Pancreas (tissue), 10 donors: ENCODE data around the gene KAT6B. TPM values are rescaled to one million over a fixed set of nuclear protein-coding genes. Genes with fewer than 3 reads are reported as not detected.
A peak's percentile ranks its signal among the peaks of the same experiment; 100 is the strongest.

Source experiments
- ATAC-seq, 4 donors: fragments of 200-7000 bp; cut with Tn5 transposase; one replicate each; pipeline versions ENCODE4 v1.8.0 to v1.9.1; 2020; ENCODE audit warnings: mild to moderate bottlenecking in 4 of 4, moderate library complexity in 4 of 4
- DNase-seq, 6 donors: peaks; one replicate each; pipeline ENCODE4 v3.0.0-alpha.2; 2020
- FAIRE-seq: peaks from 2 replicates; lab custom pipeline; 2012; peaks lifted over from hg19 to GRCh38; lab: Jason Lieb, UNC
- H3K27ac ChIP-seq, 4 donors: fragments of 200-600 bp; sonication (generic); 1 replicate in 3 of 4; 2 replicates in 1 of 4; pipeline versions ENCODE4 v1.5.0 to v1.8.0; 2020
- H3K27me3 ChIP-seq, 4 donors: fragments of 200-600 bp; one replicate each; pipeline ENCODE4 v1.8.0; 2021
- H3K36me3 ChIP-seq, 3 donors: fragments of 200-600 bp; sonication (generic) in 1 of 3; one replicate each; pipeline versions ENCODE4 v1.5.0 to v1.8.0; 2020 to 2021
- H3K4me1 ChIP-seq, 3 donors: fragments of 200-600 bp; one replicate each; pipeline ENCODE4 v1.8.0; 2021
- H3K4me3 ChIP-seq, 4 donors: fragments of 200-600 bp; sonication (generic) in 2 of 4; one replicate each; pipeline versions ENCODE4 v1.5.0 to v1.8.0; 2020 to 2021
- H3K9me3 ChIP-seq, 4 donors: fragments of 200-600 bp; one replicate each; pipeline ENCODE4 v1.8.0; 2021
- WGBS, 2 donors: extraction: QIAGEN DNeasy Blood & Tissue Kit; methylation state at CpG; one replicate each; pipeline ENCODE4 v1.1.7; 2013; 5-methylcytosine and 5-hydroxymethylcytosine counted together
- intact Hi-C, 3 donors: fragments of 100-400 bp; cut with DNase I; formaldehyde crosslinking; loops; one replicate each; pipeline versions ENCODE4 v1.11.1 to v1.14.2; 2022
- polyA plus RNA-seq, 2 donors: library from polyadenylated mRNA; stranded (reverse); fragments of 200-250 nt; gene quantifications; one replicate each; pipeline ENCODE4 v1.2.3, GENCODE V29; 2013
- total RNA-seq, 6 donors: library from RNA; stranded (reverse); fragmentation: NEBNext Ultra II Directional in 4 of 6; extraction: Animal tissue kit (Norgen Biotek cat#: 25700) in 4 of 6; gene quantifications; one replicate each; pipeline versions ENCODE4 v1.2.1 to v1.2.4, GENCODE V29; 2021 to 2023
- TF ChIP-seq, protein P1 (sequence below), 4 donors: fragments of 200-600 bp; sonication (generic) in 3 of 4; IDR thresholded peaks; one replicate each; pipeline versions ENCODE4 v1.5.0 to v1.8.0; 2021; ENCODE audit warnings: antibody characterized with exemption in 4 of 4
- donor health status: healthy with polysubstance abuse.
- donor health status: DM: no; HTN: no; CAD: no; lungs with moderate emphysema.
- donor health status: DM: no; HTN: no; CAD: no.
- donor health status: control.
- donor health status: control.
- donor health status: Bipolar disorder and iron deficiency.
- donor health status: DM: yes; HTN: yes; CAD: no.
- donor health status: DM: no; HTN: no; CAD: no.
- donor health status: DM: no; HTN: no; CAD: no.
- donor health status: DM: yes; HTN: yes; CAD: no.

The KAT6B gene
- total and polyA plus RNA-seq, 8 donors = 7.6 to 28.6 (median 18.1) TPM

DNA sequence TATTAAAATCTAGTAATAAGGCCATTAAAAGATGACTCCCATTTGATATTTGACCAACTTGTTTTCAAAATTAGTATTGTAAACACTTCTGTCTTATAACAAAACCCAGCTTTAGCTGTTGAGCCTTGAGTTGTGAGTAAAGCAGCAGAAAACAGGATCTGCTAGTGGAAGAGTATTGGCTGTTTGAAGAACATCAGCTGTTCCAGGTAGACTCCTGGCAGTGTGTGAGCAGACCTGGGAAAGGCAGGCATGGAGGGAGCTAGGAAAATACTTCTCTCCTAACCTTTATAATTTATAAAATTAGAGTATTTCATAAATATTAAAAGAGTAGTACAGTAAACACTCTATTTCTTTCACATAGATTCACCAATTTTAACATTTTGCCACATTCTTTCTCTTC, 29.0 kb downstream of the KAT6B start:
- FAIRE-seq (no peak), ATAC-seq (peak in 3 of 4 donors; percentile 40 to 50 (median 50)), DNase-seq (no peak)
- H3K4me3 ChIP-seq = no peak overlapping the region
- TF ChIP-seq, protein P1, sequence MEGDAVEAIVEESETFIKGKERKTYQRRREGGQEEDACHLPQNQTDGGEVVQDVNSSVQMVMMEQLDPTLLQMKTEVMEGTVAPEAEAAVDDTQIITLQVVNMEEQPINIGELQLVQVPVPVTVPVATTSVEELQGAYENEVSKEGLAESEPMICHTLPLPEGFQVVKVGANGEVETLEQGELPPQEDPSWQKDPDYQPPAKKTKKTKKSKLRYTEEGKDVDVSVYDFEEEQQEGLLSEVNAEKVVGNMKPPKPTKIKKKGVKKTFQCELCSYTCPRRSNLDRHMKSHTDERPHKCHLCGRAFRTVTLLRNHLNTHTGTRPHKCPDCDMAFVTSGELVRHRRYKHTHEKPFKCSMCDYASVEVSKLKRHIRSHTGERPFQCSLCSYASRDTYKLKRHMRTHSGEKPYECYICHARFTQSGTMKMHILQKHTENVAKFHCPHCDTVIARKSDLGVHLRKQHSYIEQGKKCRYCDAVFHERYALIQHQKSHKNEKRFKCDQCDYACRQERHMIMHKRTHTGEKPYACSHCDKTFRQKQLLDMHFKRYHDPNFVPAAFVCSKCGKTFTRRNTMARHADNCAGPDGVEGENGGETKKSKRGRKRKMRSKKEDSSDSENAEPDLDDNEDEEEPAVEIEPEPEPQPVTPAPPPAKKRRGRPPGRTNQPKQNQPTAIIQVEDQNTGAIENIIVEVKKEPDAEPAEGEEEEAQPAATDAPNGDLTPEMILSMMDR (IDR thresholded peaks at IDR 0.05) = no peak
- peak overlapping the region in 2 of 4 donors; percentile 11 to 53 for H3K27ac ChIP-seq
- intact Hi-C loops = no loop called here
- no peaks in the 10 kb centered on the region for H3K27me3 ChIP-seq
- no peaks in the 10 kb centered on the region for H3K9me3 ChIP-seq
- H3K36me3 ChIP-seq = no peaks in the 10 kb centered on the region
- H3K4me1 ChIP-seq = peaks cover 34 to 45% (median 38%) of the 10 kb centered on the region in 3 donors

DNA sequence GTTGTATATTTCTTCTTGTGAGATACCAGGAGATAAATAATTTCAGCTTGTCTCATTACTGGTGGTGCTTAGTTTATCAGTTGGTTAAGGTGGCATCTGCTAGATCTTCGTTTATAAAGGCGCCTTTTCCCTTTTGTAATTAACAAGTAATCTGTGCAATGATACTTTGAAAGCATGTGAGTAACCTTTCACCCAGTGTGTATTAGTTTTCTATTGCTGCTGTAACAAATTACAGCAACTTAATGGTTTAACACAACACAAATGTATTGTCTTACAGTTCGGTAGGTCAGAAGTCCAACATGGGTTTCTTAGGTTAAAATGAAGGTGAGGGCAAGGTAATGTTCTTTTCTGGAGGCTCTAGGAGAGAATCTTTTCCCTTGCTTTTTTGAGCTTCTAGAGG, 30.5 kb downstream of the KAT6B start:
- FAIRE-seq = no peak
- H3K27me3 ChIP-seq = no peaks in the 10 kb centered on the region
- intact Hi-C loops = no loop called here

DNA sequence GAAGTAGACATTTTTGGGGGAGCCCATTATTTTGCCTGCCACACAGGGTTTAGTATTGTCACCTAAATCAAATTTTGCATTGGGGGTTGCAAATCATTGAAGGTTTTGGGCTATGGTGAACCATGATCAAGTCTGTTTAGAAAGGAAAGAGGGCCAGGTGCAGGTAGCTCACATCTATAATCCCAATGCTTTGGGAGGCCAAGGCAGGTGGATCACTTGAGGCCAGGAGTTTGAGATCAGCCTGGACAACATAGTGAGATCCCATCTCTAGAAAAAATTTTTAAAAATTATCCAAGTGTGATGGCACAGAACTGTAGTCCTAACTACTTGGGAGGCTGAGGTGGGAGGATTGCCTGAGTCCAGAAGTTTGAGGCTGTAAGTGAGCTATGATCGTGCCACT, 31.2 kb downstream of the KAT6B start:
- Histone ChIP-seq H3K4me3 (no peak overlapping the region), H3K27me3 (no peaks in the 10 kb centered on the region), H3K9me3 (no peaks in the 10 kb centered on the region), H3K36me3 (no peaks in the 10 kb centered on the region), H3K4me1 (peaks cover 15 to 33% (median 25%) of the 10 kb centered on the region in 3 donors), H3K27ac (no peak overlapping the region)
- 100% methylated on average over 1 of the region's 1 CpG for WGBS, 2 donors
- intact Hi-C loops = no loop called here
- no peak for DNase-seq
- no peak for FAIRE-seq
- ATAC-seq = no peak
- TF ChIP-seq, protein P1 (IDR thresholded peaks at IDR 0.05) = no peak

More for the DNA sequence above, 30.5 kb downstream of the KAT6B start:
- Histone ChIP-seq H3K9me3 (no peaks in the 10 kb centered on the region), H3K36me3 (no peaks in the 10 kb centered on the region), H3K4me3 (no peak overlapping the region), H3K27ac (no peak overlapping the region), H3K4me1 (peaks cover 21 to 39% (median 31%) of the 10 kb centered on the region in 3 donors)
- TF ChIP-seq, protein P1 (IDR thresholded peaks at IDR 0.05) = no peak
- 91 to 94% methylated on average over 3 of the region's 3 CpGs for WGBS, 2 donors
- no peak for DNase-seq
- ATAC-seq = no peak

DNA sequence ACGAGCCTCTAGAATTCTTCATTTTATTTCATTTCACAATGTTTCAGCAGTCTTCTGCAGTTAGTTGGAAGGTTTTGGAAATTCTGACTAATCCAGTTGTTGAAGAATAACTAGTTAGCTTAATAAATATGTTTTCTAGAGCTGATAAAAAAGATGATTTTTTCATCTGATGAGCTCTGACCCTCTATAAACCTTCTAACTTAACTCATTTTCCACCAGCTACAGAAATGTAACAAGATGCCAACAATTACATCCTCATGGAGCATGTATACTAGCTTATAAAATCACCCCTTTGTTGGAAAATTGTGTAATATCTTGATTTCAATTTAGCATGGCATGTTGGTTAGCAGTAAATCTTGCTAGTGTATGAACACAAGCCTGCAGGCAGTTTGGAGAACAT, 33.1 kb downstream of the KAT6B start:
- intact Hi-C loops = no loop called here
- ATAC-seq (no peak), DNase-seq (no peak), FAIRE-seq (peak; percentile 32)
- H3K9me3 ChIP-seq = no peaks in the 10 kb centered on the region
- H3K27me3 ChIP-seq = no peaks in the 10 kb centered on the region
- no peak overlapping the region for H3K27ac ChIP-seq
- no peak overlapping the region for H3K4me3 ChIP-seq
- H3K36me3 ChIP-seq = no peaks in the 10 kb centered on the region
- TF ChIP-seq, protein P1 (IDR thresholded peaks at IDR 0.05) = no peak
- 81% methylated on average over 1 of the region's 1 CpG for WGBS, 2 donors
- H3K4me1 ChIP-seq = peaks cover 4 to 19% (median 19%) of the 10 kb centered on the region in 3 donors

DNA sequence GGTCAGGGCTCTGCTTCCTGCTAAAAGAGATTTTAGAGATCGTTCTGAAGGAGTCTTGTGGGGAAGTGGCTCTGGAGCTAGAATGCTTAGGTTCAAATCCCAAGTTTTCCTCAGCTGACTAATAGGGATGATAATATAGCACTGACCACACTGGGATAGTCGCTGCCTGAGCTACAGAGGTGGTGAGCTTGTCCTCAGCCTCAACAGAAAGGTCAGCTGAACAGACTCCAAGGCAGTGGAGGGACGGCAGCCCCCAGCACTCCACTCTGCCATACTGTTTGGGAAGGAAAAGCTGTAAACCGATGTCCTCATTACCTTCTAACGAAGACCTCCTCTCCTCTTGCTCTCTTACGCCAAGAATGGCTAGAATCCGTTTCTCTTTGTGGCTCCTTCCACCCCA, 36.2 kb downstream of the KAT6B start:
- FAIRE-seq (no peak), DNase-seq (no peak), ATAC-seq (no peak)
- TF ChIP-seq, protein P1 (IDR thresholded peaks at IDR 0.05) = no peak
- no peaks in the 10 kb centered on the region for H3K36me3 ChIP-seq
- WGBS, 2 donors = 82 to 94% methylated on average over 7 of the region's 7 CpGs
- peaks cover 0 to 10% (median 8%) of the 10 kb centered on the region in 3 donors for H3K4me1 ChIP-seq
- H3K9me3 ChIP-seq = no peaks in the 10 kb centered on the region
- no peaks in the 10 kb centered on the region for H3K27me3 ChIP-seq
- intact Hi-C loops = no loop called here
- H3K4me3 ChIP-seq = no peak overlapping the region
- no peak overlapping the region for H3K27ac ChIP-seq
